DND-41 (cell line): ENCODE measurements around the gene LDHAL6A.

ENCODE experiments used
- ATAC-seq: fragments of 200-7000 bp; cut with Tn5 transposase; 3 replicates; pipeline ENCODE4 v1.9.1; 2021; ENCODE audit warnings: low read depth; ENCODE audit not compliant: insufficient read depth
- DNase-seq: peaks from one replicate; pipeline ENCODE4 v3.0.0-alpha.2; 2020
- H2AFZ ChIP-seq: 2 replicates; pipeline ENCODE4 v1.6.0; 2012; ENCODE audit warnings: low read depth, low read length
- H3K27ac ChIP-seq: 2 replicates; pipeline ENCODE4 v1.5.1; 2012; ENCODE audit warnings: low read length, inconsistent platforms
- H3K27me3 ChIP-seq: fragments of 200-600 bp; sonication (generic); 2 replicates; pipeline ENCODE4 v1.6.0; 2012; ENCODE audit warnings: low read length, mild to moderate bottlenecking, inconsistent platforms; ENCODE audit not compliant: insufficient read depth, poor library complexity
- H3K36me3 ChIP-seq: 2 replicates; pipeline ENCODE4 v1.5.1; 2012; ENCODE audit warnings: low read length, inconsistent platforms; ENCODE audit not compliant: insufficient read depth
- H3K4me1 ChIP-seq: 2 replicates; pipeline ENCODE4 v1.5.1; 2012; ENCODE audit warnings: mild to moderate bottlenecking, low read length; ENCODE audit not compliant: insufficient read depth
- H3K4me2 ChIP-seq: 2 replicates; pipeline ENCODE4 v1.6.0; 2012; ENCODE audit warnings: mild to moderate bottlenecking, moderate library complexity, low read length, inconsistent platforms; ENCODE audit not compliant: insufficient read depth
- H3K4me3 ChIP-seq, 2 experiments: fragments of 200-600 bp in 1 of 2; shearing (Covaris generic) in 1 of 2; 2 replicates each; pipeline ENCODE4 v1.5.1; 2012 to 2016; ENCODE audit warnings: inconsistent platforms in 2 of 2, low read length in 2 of 2, mild to moderate bottlenecking in 2 of 2, low read depth in 1 of 2, moderate library complexity in 1 of 2
- H3K79me2 ChIP-seq: 2 replicates; pipeline ENCODE4 v1.6.0; 2012; ENCODE audit warnings: low read length, inconsistent platforms; ENCODE audit not compliant: insufficient read depth
- H3K9ac ChIP-seq: 2 replicates; pipeline ENCODE4 v1.6.0; 2012; ENCODE audit warnings: low read depth, mild to moderate bottlenecking, inconsistent platforms, low read length, moderate library complexity
- H3K9me3 ChIP-seq: 2 replicates; pipeline ENCODE4 v1.5.1; 2012; ENCODE audit warnings: low read length, moderate library complexity, mild to moderate bottlenecking, inconsistent platforms; ENCODE audit not compliant: insufficient read depth, severe bottlenecking
- H4K20me1 ChIP-seq: 2 replicates; pipeline ENCODE4 v1.6.0; 2012; ENCODE audit warnings: low read length; ENCODE audit not compliant: insufficient read depth
- EZH2 ChIP-seq: IDR thresholded peaks from 3 replicates; pipeline ENCODE4 v1.6.1; 2012; ENCODE audit warnings: borderline replicate concordance, low read depth, mild to moderate bottlenecking, moderate library complexity, low read length, inconsistent platforms; ENCODE audit not compliant: severe bottlenecking
- TF ChIP-seq, protein P1 (sequence below): IDR thresholded peaks from 2 replicates; pipeline ENCODE4 v1.5.1; 2012; ENCODE audit warnings: borderline replicate concordance, low read length, moderate library complexity, mild to moderate bottlenecking; ENCODE audit not compliant: poor library complexity, severe bottlenecking; ENCODE audit errors: extremely low read depth

The LDHAL6A gene

DNA sequence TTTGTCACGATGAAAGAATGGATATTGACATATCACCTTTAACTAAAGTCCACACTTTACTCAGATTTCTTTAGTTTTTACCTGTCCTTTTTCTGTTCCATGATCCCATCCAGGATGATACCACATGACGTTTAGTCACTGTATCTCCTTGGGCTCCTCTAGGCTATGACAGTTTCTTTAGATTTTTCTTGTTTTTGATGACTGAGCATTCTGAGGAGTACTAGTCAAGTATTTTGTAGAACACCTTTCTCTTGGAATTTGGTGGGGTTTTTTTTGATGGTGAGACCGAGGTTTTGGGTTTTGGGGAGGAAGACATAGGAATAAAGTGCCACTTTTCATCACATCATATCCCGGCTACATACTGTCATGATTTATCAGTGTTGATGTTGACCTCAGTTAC, 4.0 kb downstream of the LDHAL6A start:
- H3K79me2 ChIP-seq, result no peaks in the 10 kb centered on the region
- H3K4me1 ChIP-seq, result no peaks in the 10 kb centered on the region
- ATAC-seq (no peak), DNase-seq (no peak)
- TF ChIP-seq, protein P1, sequence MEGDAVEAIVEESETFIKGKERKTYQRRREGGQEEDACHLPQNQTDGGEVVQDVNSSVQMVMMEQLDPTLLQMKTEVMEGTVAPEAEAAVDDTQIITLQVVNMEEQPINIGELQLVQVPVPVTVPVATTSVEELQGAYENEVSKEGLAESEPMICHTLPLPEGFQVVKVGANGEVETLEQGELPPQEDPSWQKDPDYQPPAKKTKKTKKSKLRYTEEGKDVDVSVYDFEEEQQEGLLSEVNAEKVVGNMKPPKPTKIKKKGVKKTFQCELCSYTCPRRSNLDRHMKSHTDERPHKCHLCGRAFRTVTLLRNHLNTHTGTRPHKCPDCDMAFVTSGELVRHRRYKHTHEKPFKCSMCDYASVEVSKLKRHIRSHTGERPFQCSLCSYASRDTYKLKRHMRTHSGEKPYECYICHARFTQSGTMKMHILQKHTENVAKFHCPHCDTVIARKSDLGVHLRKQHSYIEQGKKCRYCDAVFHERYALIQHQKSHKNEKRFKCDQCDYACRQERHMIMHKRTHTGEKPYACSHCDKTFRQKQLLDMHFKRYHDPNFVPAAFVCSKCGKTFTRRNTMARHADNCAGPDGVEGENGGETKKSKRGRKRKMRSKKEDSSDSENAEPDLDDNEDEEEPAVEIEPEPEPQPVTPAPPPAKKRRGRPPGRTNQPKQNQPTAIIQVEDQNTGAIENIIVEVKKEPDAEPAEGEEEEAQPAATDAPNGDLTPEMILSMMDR, result no peak
- TF ChIP-seq EZH2, result no peak
- H3K27ac ChIP-seq, result no peak overlapping the region
- no peak overlapping the region for H2AFZ ChIP-seq
- H3K4me3 ChIP-seq, result no peak overlapping the region
- no peak overlapping the region for H3K9ac ChIP-seq
- H3K36me3 ChIP-seq, result no peaks in the 10 kb centered on the region
- H4K20me1 ChIP-seq, result no peaks in the 10 kb centered on the region
- H3K4me2 ChIP-seq, result no peak overlapping the region
- H3K27me3 ChIP-seq, result no peaks in the 10 kb centered on the region
- no peaks in the 10 kb centered on the region for H3K9me3 ChIP-seq

DNA sequence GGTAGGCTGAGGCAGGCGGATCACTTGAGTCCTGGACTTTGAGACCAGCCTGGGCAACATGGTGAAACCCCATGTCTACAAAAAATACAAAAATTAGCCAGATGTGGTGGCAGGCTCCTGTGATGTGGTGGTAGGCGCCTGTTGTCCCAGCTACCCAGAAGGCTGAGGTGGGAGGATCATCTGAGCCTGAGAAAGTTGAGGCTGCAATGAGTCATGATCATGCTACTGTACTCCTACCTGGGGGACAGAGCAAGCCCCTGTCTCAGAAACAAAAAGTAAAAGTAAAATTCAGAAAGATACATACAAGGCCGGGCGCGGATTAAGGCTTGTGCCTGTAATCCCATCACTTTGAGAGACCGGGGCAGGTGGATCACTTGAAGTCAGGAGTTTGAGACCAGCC, 6.3 kb downstream of the LDHAL6A start:
- no peaks in the 10 kb centered on the region for H3K27me3 ChIP-seq
- no peaks in the 10 kb centered on the region for H3K79me2 ChIP-seq
- H3K4me3 ChIP-seq, result no peak overlapping the region
- H2AFZ ChIP-seq, result no peak overlapping the region
- no peak overlapping the region for H3K9ac ChIP-seq
- no peaks in the 10 kb centered on the region for H3K9me3 ChIP-seq
- no peak overlapping the region for H3K4me2 ChIP-seq
- H3K36me3 ChIP-seq, result no peaks in the 10 kb centered on the region
- no peaks in the 10 kb centered on the region for H4K20me1 ChIP-seq
- H3K27ac ChIP-seq, result no peak overlapping the region
- no peaks in the 10 kb centered on the region for H3K4me1 ChIP-seq
- peak; percentile 11 for DNase-seq
- peak; percentile 53; the same call in 1 of the 3 replicates for ATAC-seq
- no peak for TF ChIP-seq EZH2
- TF ChIP-seq, protein P1, result no peak

DNA sequence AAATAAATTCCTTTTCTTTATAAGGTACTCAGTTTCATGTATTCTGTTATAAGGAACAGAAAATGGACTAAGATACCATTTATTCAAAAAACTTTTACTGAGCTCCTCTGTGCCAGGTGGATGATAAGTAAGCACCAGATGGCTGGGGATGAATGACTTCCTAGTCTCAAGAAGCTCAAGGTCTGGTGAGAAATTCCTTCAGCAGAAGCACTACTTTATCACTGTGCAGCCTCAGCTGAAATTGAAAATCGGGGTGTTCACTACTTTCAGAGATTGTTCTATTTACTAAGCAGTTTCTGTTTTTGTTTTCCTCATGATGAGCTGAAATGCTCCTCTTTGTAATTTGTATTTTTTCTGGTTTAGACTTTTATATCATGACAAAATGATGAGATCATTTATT, 7.8 kb downstream of the LDHAL6A start:
- no peak for ATAC-seq
- no peak overlapping the region for H2AFZ ChIP-seq
- DNase-seq, result no peak
- H3K27ac ChIP-seq, result no peak overlapping the region
- no peaks in the 10 kb centered on the region for H3K79me2 ChIP-seq
- no peaks in the 10 kb centered on the region for H3K9me3 ChIP-seq
- H3K9ac ChIP-seq, result no peak overlapping the region
- no peak for TF ChIP-seq EZH2
- TF ChIP-seq, protein P1, result no peak
- H3K4me2 ChIP-seq, result no peak overlapping the region
- no peaks in the 10 kb centered on the region for H3K36me3 ChIP-seq
- H3K4me1 ChIP-seq, result no peaks in the 10 kb centered on the region
- H3K27me3 ChIP-seq, result no peaks in the 10 kb centered on the region
- H3K4me3 ChIP-seq, result no peak overlapping the region
- H4K20me1 ChIP-seq, result no peaks in the 10 kb centered on the region

DNA sequence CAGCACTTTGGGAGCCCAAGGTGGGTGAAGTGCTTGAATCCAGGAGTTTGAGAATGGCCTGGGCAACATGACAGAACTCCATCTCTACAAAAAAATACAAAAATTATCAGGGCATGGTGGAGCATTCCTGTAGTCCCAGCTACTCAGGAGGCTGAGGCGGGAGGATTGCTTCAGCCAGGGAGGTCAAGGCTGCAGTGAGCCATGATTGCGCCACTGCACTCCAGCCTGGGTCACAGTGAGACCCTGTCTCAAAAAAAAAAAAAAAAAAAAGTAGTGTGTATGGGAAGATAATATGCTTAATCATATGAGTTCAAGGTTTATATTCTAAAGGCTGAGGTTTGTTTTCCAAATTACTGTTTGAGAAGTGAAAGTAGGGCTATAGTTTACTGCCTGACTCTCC, 10.7 kb downstream of the LDHAL6A start:
- no peak overlapping the region for H3K27ac ChIP-seq
- H3K27me3 ChIP-seq, result no peaks in the 10 kb centered on the region
- H3K4me2 ChIP-seq, result no peak overlapping the region
- TF ChIP-seq, protein P1, result no peak
- no peak for TF ChIP-seq EZH2
- H3K4me1 ChIP-seq, result no peaks in the 10 kb centered on the region
- DNase-seq (no peak), ATAC-seq (no peak)
- H2AFZ ChIP-seq, result no peak overlapping the region
- H3K9me3 ChIP-seq, result no peaks in the 10 kb centered on the region
- H3K79me2 ChIP-seq, result no peaks in the 10 kb centered on the region
- no peaks in the 10 kb centered on the region for H3K36me3 ChIP-seq
- H3K9ac ChIP-seq, result no peak overlapping the region
- H3K4me3 ChIP-seq, result no peak overlapping the region
- H4K20me1 ChIP-seq, result no peaks in the 10 kb centered on the region
